SU-DHL-6 (cell line): ENCODE results near the gene PCDH11Y.
"Not testable (repeated sequence)": the region's sequence is repeated elsewhere in the genome, so short reads cannot be mapped to it uniquely, and the experiment has no call there.

ENCODE experiments used
- EZH2phosphoT487 ChIP-seq: fragments of 200-600 bp; sonication (generic), shearing (Covaris generic); conservative IDR thresholded peaks from 2 replicates; pipeline ENCODE4 v1.6.1; 2018; ENCODE audit warnings: mild to moderate bottlenecking, antibody characterized with exemption, low read length, moderate library complexity, mixed read lengths
- TF ChIP-seq, protein P1 (sequence below): fragments of 200-600 bp; sonication (generic); IDR thresholded peaks from one replicate; pipeline ENCODE4 v1.5.1; 2017; ENCODE audit warnings: antibody characterized with exemption, mild to moderate bottlenecking, low read length, moderate library complexity; ENCODE audit not compliant: insufficient read depth, poor library complexity, severe bottlenecking

DNA sequence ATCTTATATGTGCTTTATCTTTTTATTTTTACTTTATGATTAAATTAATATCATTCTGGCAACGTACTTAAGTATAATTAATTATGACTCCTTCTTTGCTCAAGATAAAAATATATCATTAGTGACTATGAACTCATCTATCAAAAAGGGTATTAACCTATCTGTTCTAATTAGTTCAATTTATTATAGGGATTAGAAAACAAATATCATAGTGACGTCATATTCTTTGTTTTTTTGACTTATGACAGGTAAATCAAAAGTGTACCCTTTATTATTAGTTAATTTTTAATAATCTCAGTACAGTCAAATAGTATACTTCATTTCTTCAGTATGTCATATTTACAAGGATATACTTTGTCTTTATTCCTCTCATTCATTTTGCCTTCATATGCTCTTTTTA is 638.5 kb downstream of the PCDH11Y start:
- TF ChIP-seq, protein P1, sequence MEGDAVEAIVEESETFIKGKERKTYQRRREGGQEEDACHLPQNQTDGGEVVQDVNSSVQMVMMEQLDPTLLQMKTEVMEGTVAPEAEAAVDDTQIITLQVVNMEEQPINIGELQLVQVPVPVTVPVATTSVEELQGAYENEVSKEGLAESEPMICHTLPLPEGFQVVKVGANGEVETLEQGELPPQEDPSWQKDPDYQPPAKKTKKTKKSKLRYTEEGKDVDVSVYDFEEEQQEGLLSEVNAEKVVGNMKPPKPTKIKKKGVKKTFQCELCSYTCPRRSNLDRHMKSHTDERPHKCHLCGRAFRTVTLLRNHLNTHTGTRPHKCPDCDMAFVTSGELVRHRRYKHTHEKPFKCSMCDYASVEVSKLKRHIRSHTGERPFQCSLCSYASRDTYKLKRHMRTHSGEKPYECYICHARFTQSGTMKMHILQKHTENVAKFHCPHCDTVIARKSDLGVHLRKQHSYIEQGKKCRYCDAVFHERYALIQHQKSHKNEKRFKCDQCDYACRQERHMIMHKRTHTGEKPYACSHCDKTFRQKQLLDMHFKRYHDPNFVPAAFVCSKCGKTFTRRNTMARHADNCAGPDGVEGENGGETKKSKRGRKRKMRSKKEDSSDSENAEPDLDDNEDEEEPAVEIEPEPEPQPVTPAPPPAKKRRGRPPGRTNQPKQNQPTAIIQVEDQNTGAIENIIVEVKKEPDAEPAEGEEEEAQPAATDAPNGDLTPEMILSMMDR = not testable (repeated sequence)
- TF ChIP-seq EZH2phosphoT487 = not testable (repeated sequence)
